HEK293 (cell line): ENCODE results near the gene ICAM5.

Experiments
- EGR2 ChIP-seq: fragments of 450-650 bp; formaldehyde crosslinking; IDR thresholded peaks from 2 replicates; pipeline ENCODE4 v1.5.1; 2016; ENCODE audit warnings: low read depth, missing biosample characterization, missing genetic modification characterization
- HOXA7 ChIP-seq: sonication (generic); formaldehyde crosslinking; IDR thresholded peaks from 2 replicates; pipeline ENCODE4 v1.8.1; 2022; ENCODE audit warnings: missing genetic modification reagents, borderline replicate concordance
- IKZF3 ChIP-seq: fragments of 450-650 bp; IDR thresholded peaks from 2 replicates; pipeline ENCODE4 v1.5.0; 2018; ENCODE audit warnings: missing biosample characterization, mild to moderate bottlenecking, missing genetic modification characterization, moderate library complexity
- INSM2 ChIP-seq: fragments of 450-650 bp; formaldehyde crosslinking; IDR thresholded peaks from 2 replicates; pipeline ENCODE4 v1.5.1; 2016; ENCODE audit warnings: missing biosample characterization, missing genetic modification characterization
- KLF16 ChIP-seq: fragments of 450-650 bp; formaldehyde crosslinking; IDR thresholded peaks from 2 replicates; pipeline ENCODE4 v1.5.1; 2017; ENCODE audit warnings: missing biosample characterization, missing genetic modification characterization
- KLF9 ChIP-seq: fragments of 450-650 bp; formaldehyde crosslinking; IDR thresholded peaks from 2 replicates; pipeline ENCODE4 v1.5.1; 2016; ENCODE audit warnings: missing biosample characterization, missing genetic modification characterization, low read depth
- OVOL3 ChIP-seq: fragments of 450-650 bp; formaldehyde crosslinking; IDR thresholded peaks from 2 replicates; pipeline ENCODE4 v1.5.1; 2016; ENCODE audit warnings: missing biosample characterization, missing genetic modification characterization
- SP2 ChIP-seq: fragments of 450-650 bp; formaldehyde crosslinking; IDR thresholded peaks from 2 replicates; pipeline ENCODE4 v1.5.1; 2016; ENCODE audit warnings: missing biosample characterization, missing genetic modification characterization
- TSHZ1 ChIP-seq: fragments of 450-650 bp; formaldehyde crosslinking; IDR thresholded peaks from 2 replicates; pipeline ENCODE4 v1.5.1; 2016; ENCODE audit warnings: missing biosample characterization, missing genetic modification characterization, borderline replicate concordance
- ZBTB21 ChIP-seq: fragments of 450-650 bp; formaldehyde crosslinking; IDR thresholded peaks from 2 replicates; pipeline ENCODE4 v1.5.1; 2017; ENCODE audit warnings: missing biosample characterization, missing genetic modification characterization
- ZBTB7A ChIP-seq: fragments of 450-650 bp; formaldehyde crosslinking; IDR thresholded peaks from 2 replicates; pipeline ENCODE4 v1.5.1; 2016; ENCODE audit warnings: low read depth, missing biosample characterization, missing genetic modification characterization
- ZFP69B ChIP-seq: fragments of 450-650 bp; formaldehyde crosslinking; IDR thresholded peaks from 2 replicates; pipeline ENCODE4 v1.5.1; 2016; ENCODE audit warnings: missing biosample characterization, missing genetic modification characterization
- ZNF133 ChIP-seq: fragments of 450-650 bp; formaldehyde crosslinking; IDR thresholded peaks from 2 replicates; pipeline ENCODE4 v1.5.1; 2016; ENCODE audit warnings: missing biosample characterization, missing genetic modification characterization
- ZNF157 ChIP-seq: fragments of 450-650 bp; formaldehyde crosslinking; IDR thresholded peaks from 2 replicates; pipeline ENCODE4 v1.5.1; 2016; ENCODE audit warnings: missing biosample characterization, missing genetic modification characterization
- ZNF169 ChIP-seq: fragments of 450-650 bp; formaldehyde crosslinking; IDR thresholded peaks from 2 replicates; pipeline ENCODE4 v1.5.1; 2016; ENCODE audit warnings: missing biosample characterization, missing genetic modification characterization
- ZNF19 ChIP-seq: fragments of 450-650 bp; formaldehyde crosslinking; IDR thresholded peaks from 2 replicates; pipeline ENCODE4; 2016; ENCODE audit warnings: missing biosample characterization, missing genetic modification characterization, low read depth
- ZNF302 ChIP-seq: fragments of 450-650 bp; formaldehyde crosslinking; IDR thresholded peaks from 2 replicates; pipeline ENCODE4 v1.5.1; 2016; ENCODE audit warnings: missing biosample characterization, missing genetic modification characterization, low read depth
- ZNF362 ChIP-seq: fragments of 450-650 bp; formaldehyde crosslinking; IDR thresholded peaks from 2 replicates; pipeline ENCODE4 v1.5.1; 2016; ENCODE audit warnings: missing biosample characterization, missing genetic modification characterization
- ZNF433 ChIP-seq: fragments of 450-650 bp; formaldehyde crosslinking; IDR thresholded peaks from 2 replicates; pipeline ENCODE4 v1.5.1; 2016; ENCODE audit warnings: missing biosample characterization, missing genetic modification characterization, low read depth
- ZNF521 ChIP-seq: fragments of 450-650 bp; formaldehyde crosslinking; IDR thresholded peaks from 2 replicates; pipeline ENCODE4 v1.5.1; 2017; ENCODE audit warnings: missing biosample characterization, mild to moderate bottlenecking, missing genetic modification characterization
- ZNF621 ChIP-seq: fragments of 450-650 bp; formaldehyde crosslinking; IDR thresholded peaks from 2 replicates; pipeline ENCODE4 v1.5.1; 2017; ENCODE audit warnings: missing biosample characterization, missing genetic modification characterization
- ZNF623 ChIP-seq: fragments of 450-650 bp; formaldehyde crosslinking; IDR thresholded peaks from 2 replicates; pipeline ENCODE4 v1.5.1; 2016; ENCODE audit warnings: missing biosample characterization, missing genetic modification characterization
- ZNF658 ChIP-seq: fragments of 450-650 bp; formaldehyde crosslinking; IDR thresholded peaks from 2 replicates; pipeline ENCODE4; 2016; ENCODE audit warnings: missing biosample characterization, missing genetic modification characterization
- ZNF670 ChIP-seq: fragments of 450-650 bp; formaldehyde crosslinking; IDR thresholded peaks from 2 replicates; pipeline ENCODE4 v1.5.1; 2016; ENCODE audit warnings: missing biosample characterization, missing genetic modification characterization, low read depth
- ZNF776 ChIP-seq: fragments of 450-650 bp; formaldehyde crosslinking; IDR thresholded peaks from 2 replicates; pipeline ENCODE4 v1.5.0; 2017; ENCODE audit warnings: missing biosample characterization, missing genetic modification characterization, borderline replicate concordance
- ZNF777 ChIP-seq: fragments of 450-650 bp; formaldehyde crosslinking; IDR thresholded peaks from 2 replicates; pipeline ENCODE4 v1.5.1; 2017; ENCODE audit warnings: missing biosample characterization, missing genetic modification characterization, borderline replicate concordance
- ZNF791 ChIP-seq: fragments of 450-650 bp; formaldehyde crosslinking; IDR thresholded peaks from 2 replicates; pipeline ENCODE4 v1.5.1; 2016; ENCODE audit warnings: missing biosample characterization, missing genetic modification characterization
- ZNF843 ChIP-seq: fragments of 450-650 bp; formaldehyde crosslinking; IDR thresholded peaks from 2 replicates; pipeline ENCODE4 v1.5.1; 2016; ENCODE audit warnings: missing biosample characterization, missing genetic modification characterization
- ZSCAN16 ChIP-seq: fragments of 450-650 bp; formaldehyde crosslinking; IDR thresholded peaks from 2 replicates; pipeline ENCODE4 v1.5.1; 2016; ENCODE audit warnings: missing biosample characterization, missing genetic modification characterization
- ZSCAN30 ChIP-seq: fragments of 450-650 bp; IDR thresholded peaks from 2 replicates; pipeline ENCODE4 v1.5.1; 2018; ENCODE audit warnings: missing biosample characterization, mild to moderate bottlenecking, missing genetic modification characterization, moderate library complexity
- ZXDB ChIP-seq: fragments of 450-650 bp; formaldehyde crosslinking; IDR thresholded peaks from 2 replicates; pipeline ENCODE4 v1.5.1; 2016; ENCODE audit warnings: missing biosample characterization, missing genetic modification characterization
- TF ChIP-seq, protein P1 (sequence below): fragments of 450-650 bp; formaldehyde crosslinking; IDR thresholded peaks from 2 replicates; pipeline ENCODE4 v1.5.1; 2016; ENCODE audit warnings: missing biosample characterization, missing genetic modification characterization
- TF ChIP-seq, protein P2 (sequence below): sonication (generic); formaldehyde crosslinking; IDR thresholded peaks from 2 replicates; pipeline ENCODE4 v1.8.1; 2022; ENCODE audit warnings: mild to moderate bottlenecking, moderate library complexity, missing genetic modification reagents

Gene ICAM5

DNA sequence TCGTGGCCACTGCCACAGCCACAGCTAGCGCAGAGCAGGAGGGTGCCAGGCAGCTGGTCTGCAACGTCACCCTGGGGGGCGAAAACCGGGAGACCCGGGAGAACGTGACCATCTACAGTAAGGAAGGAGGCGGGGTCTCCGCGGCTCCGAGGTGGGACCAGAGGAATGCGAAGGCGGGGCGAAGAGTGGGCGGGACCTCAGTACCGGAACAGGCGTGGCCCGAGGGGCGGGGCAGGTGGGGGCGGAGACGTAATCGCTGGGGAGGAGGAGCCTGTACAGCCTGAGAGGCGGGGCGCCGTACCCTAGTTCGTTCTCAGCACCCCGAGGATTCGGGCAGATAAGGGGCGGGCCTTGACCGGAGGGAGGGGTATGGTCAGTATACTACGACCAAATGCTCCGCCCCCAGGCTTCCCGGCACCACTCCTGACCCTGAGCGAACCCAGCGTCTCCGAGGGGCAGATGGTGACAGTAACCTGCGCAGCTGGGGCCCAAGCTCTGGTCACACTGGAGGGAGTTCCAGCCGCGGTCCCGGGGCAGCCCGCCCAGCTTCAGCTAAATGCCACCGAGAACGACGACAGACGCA, 2.5 kb downstream of the ICAM5 start (continued):
- TF ChIP-seq ZNF621 (tag by site-specific recombination) (no peak), ZNF521 (tag by site-specific recombination) (no peak), EGR2 (tag by site-specific recombination) (peak; percentile 62; the same call in 1 of the 2 replicates), KLF16 (tag by site-specific recombination) (peak; percentile 43; the same call in 1 of the 2 replicates), ZNF169 (tag by site-specific recombination) (no peak), INSM2 (tag by site-specific recombination) (peak; percentile 68), ZNF777 (tag by site-specific recombination) (no peak), ZNF623 (tag by site-specific recombination) (no peak), ZNF157 (no peak), ZSCAN16 (tag by site-specific recombination) (no peak), OVOL3 (tag by site-specific recombination) (no peak), ZNF433 (no peak), ZNF776 (tag by site-specific recombination) (no peak), ZNF658 (tag by site-specific recombination) (no peak), KLF9 (peak; percentile 98), IKZF3 (tag by site-specific recombination) (no peak), TSHZ1 (tag by site-specific recombination) (no peak), ZNF843 (no peak), HOXA7 (CRISPR knock-in tag) (no peak), ZBTB21 (tag by site-specific recombination) (no peak), ZNF670 (tag by site-specific recombination) (no peak), ZNF362 (no peak), ZNF19 (tag by site-specific recombination) (no peak), ZBTB7A (no peak; the same call in 1 of the 2 replicates), ZNF302 (no peak), ZNF133 (tag by site-specific recombination) (no peak), ZSCAN30 (tag by site-specific recombination) (no peak), ZFP69B (no peak), SP2 (tag by site-specific recombination) (peak; percentile 95), ZNF791 (tag by site-specific recombination) (no peak), ZXDB (no peak)
- TF ChIP-seq, protein P1, sequence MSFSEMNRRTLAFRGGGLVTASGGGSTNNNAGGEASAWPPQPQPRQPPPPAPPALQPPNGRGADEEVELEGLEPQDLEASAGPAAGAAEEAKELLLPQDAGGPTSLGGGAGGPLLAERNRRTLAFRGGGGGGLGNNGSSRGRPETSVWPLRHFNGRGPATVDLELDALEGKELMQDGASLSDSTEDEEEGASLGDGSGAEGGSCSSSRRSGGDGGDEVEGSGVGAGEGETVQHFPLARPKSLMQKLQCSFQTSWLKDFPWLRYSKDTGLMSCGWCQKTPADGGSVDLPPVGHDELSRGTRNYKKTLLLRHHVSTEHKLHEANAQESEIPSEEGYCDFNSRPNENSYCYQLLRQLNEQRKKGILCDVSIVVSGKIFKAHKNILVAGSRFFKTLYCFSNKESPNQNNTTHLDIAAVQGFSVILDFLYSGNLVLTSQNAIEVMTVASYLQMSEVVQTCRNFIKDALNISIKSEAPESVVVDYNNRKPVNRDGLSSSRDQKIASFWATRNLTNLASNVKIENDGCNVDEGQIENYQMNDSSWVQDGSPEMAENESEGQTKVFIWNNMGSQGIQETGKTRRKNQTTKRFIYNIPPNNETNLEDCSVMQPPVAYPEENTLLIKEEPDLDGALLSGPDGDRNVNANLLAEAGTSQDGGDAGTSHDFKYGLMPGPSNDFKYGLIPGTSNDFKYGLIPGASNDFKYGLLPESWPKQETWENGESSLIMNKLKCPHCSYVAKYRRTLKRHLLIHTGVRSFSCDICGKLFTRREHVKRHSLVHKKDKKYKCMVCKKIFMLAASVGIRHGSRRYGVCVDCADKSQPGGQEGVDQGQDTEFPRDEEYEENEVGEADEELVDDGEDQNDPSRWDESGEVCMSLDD (tag by site-specific recombination): no peak
- TF ChIP-seq, protein P2, sequence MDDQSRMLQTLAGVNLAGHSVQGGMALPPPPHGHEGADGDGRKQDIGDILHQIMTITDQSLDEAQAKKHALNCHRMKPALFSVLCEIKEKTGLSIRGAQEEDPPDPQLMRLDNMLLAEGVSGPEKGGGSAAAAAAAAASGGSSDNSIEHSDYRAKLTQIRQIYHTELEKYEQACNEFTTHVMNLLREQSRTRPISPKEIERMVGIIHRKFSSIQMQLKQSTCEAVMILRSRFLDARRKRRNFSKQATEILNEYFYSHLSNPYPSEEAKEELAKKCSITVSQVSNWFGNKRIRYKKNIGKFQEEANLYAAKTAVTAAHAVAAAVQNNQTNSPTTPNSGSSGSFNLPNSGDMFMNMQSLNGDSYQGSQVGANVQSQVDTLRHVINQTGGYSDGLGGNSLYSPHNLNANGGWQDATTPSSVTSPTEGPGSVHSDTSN (CRISPR knock-in tag): no peak
